ENCODE measurements around the gene AGAP1.

DNA sequence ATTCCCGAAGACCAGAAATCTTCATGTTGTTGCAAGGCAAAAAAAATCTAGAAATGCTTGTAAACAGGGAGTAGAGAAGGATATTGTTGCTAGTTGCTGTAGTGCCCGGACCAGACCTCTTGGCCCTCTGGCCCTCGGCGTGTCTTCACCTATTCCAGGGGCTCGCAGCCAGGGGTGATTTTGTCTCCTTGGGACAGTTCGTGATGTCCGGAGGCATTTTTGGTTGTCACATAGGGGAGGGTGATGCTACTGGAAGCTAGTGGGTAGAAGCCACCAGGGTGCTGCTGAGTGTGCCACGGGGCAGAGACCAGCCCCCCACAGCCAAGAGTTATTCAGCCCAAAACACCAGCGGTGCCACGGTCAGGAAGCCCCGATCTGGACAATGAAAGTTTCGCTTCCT is 443.7 kb downstream of the AGAP1 start:
- TF ChIP-seq, protein P1, sequence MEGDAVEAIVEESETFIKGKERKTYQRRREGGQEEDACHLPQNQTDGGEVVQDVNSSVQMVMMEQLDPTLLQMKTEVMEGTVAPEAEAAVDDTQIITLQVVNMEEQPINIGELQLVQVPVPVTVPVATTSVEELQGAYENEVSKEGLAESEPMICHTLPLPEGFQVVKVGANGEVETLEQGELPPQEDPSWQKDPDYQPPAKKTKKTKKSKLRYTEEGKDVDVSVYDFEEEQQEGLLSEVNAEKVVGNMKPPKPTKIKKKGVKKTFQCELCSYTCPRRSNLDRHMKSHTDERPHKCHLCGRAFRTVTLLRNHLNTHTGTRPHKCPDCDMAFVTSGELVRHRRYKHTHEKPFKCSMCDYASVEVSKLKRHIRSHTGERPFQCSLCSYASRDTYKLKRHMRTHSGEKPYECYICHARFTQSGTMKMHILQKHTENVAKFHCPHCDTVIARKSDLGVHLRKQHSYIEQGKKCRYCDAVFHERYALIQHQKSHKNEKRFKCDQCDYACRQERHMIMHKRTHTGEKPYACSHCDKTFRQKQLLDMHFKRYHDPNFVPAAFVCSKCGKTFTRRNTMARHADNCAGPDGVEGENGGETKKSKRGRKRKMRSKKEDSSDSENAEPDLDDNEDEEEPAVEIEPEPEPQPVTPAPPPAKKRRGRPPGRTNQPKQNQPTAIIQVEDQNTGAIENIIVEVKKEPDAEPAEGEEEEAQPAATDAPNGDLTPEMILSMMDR (IDR thresholded peaks at IDR 0.05 in 8 of 11, conservative IDR thresholded peaks at IDR 0.05 in 3 of 11), result no peak
- TF ChIP-seq POLR2AphosphoS5 (IDR thresholded peaks at IDR 0.05), result no peak
- no peak for TF ChIP-seq POLR2A (IDR thresholded peaks at IDR 0.05)

Measured in spleen (tissue), 7 donors.